K562 (cell line): ENCODE results near the gene METTL23.

Experiments used
- FOXK1 ChIP-seq: sonication (generic); formaldehyde crosslinking; IDR thresholded peaks from 2 replicates; pipeline ENCODE4 v1.8.0; 2022; ENCODE audit warnings: missing genetic modification reagents, mild to moderate bottlenecking, borderline replicate concordance
- HDAC6 ChIP-seq: IDR thresholded peaks from 2 replicates; pipeline ENCODE4 v1.6.1; 2012; ENCODE audit warnings: low read depth, mild to moderate bottlenecking, control low read depth, inconsistent platforms, low read length, moderate library complexity
- HNRNPUL1 ChIP-seq: fragments of 200-400 bp; formaldehyde crosslinking; IDR thresholded peaks from 2 replicates; pipeline ENCODE4 v1.6.1; 2017; ENCODE audit warnings: low read length
- JUNB ChIP-seq: fragments of 450-650 bp; formaldehyde crosslinking; conservative IDR thresholded peaks from 2 replicates; pipeline ENCODE4 v1.4.0; 2020; ENCODE audit warnings: mild to moderate bottlenecking
- MYC ChIP-seq, 2 experiments: fragments of 250-450 bp in 1 of 2; sonication (Bioruptor Pico) in 1 of 2; IDR thresholded peaks; 2 replicates each; pipeline versions ENCODE4 v1.5.1 to v1.6.1; 2012 to 2021; ENCODE audit warnings: low read depth in 2 of 2, borderline replicate concordance in 1 of 2, improper control_type of control experiment in 1 of 2, low read length in 1 of 2, mild to moderate bottlenecking in 1 of 2, moderate library complexity in 1 of 2
- RCOR1 ChIP-seq, 2 experiments: IDR thresholded peaks; 2 replicates each; pipeline ENCODE4 v1.6.1; 2012; ENCODE audit warnings: low read depth in 2 of 2, low read length in 2 of 2, borderline replicate concordance in 1 of 2, improper control_type of control experiment in 1 of 2
- ZSCAN29 ChIP-seq: fragments of 450-650 bp; IDR thresholded peaks from 2 replicates; pipeline ENCODE4 v1.6.1; 2017
- TF ChIP-seq, protein P1 (sequence below), 3 experiments: IDR thresholded peaks in 2 of 3; conservative IDR thresholded peaks in 1 of 3; 2 replicates each; pipeline ENCODE4 v1.5.1; 2011 to 2012; ENCODE audit warnings: low read length in 3 of 3, mild to moderate bottlenecking in 3 of 3, control low read depth in 2 of 3, improper control_type of control experiment in 1 of 3, inconsistent platforms in 1 of 3, low read depth in 1 of 3, mixed read lengths in 1 of 3, moderate library complexity in 1 of 3; ENCODE audit not compliant: insufficient read depth in 2 of 3

DNA sequence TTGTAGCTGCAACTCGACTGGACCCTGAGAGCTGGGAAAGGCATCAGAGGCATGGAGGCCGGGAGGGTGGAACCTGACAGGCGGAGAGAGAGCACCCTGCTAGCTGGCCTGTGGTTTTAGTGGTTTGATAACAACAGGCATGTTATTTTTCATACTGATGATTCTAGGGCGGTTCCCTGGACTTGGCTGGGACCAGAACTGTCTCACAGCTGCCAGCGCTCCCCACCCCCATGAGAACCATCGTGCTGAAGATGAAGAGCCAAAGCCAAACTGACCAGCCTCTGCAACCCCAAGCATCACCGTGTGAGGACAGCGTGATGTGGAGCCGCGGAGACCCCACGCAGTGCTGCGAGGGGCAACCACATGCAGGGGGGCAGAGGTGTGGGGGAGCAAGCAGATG, 44.3 kb upstream of the METTL23 start:
- TF ChIP-seq FOXK1 (CRISPR knock-in tag) (no peak), RCOR1 (IDR thresholded peaks at IDR 0.05; ENCODE audit: borderline replicate concordance in 1 of 2, low read depth in 2 of 2, low read length in 2 of 2) (no peak; a peak in 1 of 4 replicates), JUNB (CRISPR knock-in tag) (no peak), HNRNPUL1 (no peak), ZSCAN29 (no peak), HDAC6 (no peak), MYC (IDR thresholded peaks at IDR 0.05; ENCODE audit: low read depth, low read length) (no peak), MYC (CRISPR knock-in tag; IDR thresholded peaks at IDR 0.05; ENCODE audit: borderline replicate concordance, low read depth) (no peak)
- TF ChIP-seq, protein P1, sequence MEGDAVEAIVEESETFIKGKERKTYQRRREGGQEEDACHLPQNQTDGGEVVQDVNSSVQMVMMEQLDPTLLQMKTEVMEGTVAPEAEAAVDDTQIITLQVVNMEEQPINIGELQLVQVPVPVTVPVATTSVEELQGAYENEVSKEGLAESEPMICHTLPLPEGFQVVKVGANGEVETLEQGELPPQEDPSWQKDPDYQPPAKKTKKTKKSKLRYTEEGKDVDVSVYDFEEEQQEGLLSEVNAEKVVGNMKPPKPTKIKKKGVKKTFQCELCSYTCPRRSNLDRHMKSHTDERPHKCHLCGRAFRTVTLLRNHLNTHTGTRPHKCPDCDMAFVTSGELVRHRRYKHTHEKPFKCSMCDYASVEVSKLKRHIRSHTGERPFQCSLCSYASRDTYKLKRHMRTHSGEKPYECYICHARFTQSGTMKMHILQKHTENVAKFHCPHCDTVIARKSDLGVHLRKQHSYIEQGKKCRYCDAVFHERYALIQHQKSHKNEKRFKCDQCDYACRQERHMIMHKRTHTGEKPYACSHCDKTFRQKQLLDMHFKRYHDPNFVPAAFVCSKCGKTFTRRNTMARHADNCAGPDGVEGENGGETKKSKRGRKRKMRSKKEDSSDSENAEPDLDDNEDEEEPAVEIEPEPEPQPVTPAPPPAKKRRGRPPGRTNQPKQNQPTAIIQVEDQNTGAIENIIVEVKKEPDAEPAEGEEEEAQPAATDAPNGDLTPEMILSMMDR (IDR thresholded peaks at IDR 0.05 in 2 of 3, conservative IDR thresholded peaks at IDR 0.05 in 1 of 3; ENCODE audit: insufficient read depth in 2 of 3, low read depth in 1 of 3, low read length in 3 of 3), result no peak
